Measurements from ENCODE around the gene MEIS2. TPM values are rescaled to one million over a fixed set of nuclear protein-coding genes. Genes with fewer than 3 reads are reported as not detected.

MEIS2 gene
- polyA plus RNA-seq, 2 of the 4 experiments (the other 2 are of a cell fraction), result 7.3 to 11.1 TPM

DNA sequence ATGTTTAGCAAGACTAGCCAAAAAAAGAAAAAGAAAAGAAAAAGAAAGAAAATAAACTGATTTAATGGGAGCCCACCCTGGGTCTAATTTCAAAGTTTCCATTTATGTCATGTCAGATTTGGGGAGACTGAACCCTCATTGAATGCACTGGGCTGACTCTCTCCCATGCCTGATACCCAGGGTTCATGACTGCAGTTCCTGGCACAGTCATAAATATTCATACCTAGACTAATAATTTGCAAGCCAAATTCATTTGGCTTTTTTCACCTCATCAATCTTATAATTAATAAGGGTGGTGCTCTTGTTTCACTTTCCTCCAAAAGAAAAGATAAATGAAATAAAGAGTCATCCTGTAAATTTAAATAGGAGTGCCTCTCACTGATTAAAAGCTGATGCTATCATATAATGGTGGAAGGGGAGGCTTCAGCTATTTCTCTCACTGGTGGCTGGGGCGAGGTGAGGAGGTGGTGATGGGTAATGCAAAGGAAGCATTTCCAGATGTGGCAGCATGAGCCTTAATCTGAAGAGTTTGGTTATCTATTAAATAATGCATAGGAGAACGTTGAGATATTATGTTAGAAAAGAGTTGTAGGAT, 224.5 kb downstream of the MEIS2 start:
- no peak for DNase-seq (ENCODE audit: low read depth in 1 of 2, low spot score in 1 of 2)
- FAIRE-seq, result no peak
- ATAC-seq, result no peak
- H3K4me3 ChIP-seq, result no peak overlapping the region
- POLR2A ChIA-PET, result no interaction called here
- 54% methylated on average over 2 of the region's 2 CpGs for WGBS (ENCODE audit: missing lambda C conversion rate)
- no peak overlapping the region for H3K4me2 ChIP-seq
- CTCF ChIA-PET, result no interaction called here
- TF ChIP-seq RCOR1 (IDR thresholded peaks at IDR 0.05; ENCODE audit: low read depth, low read length) (no peak), MAFK (IDR thresholded peaks at IDR 0.05; ENCODE audit: partially characterized antibody) (no peak), CEBPB (IDR thresholded peaks at IDR 0.05) (no peak), REST (IDR thresholded peaks at IDR 0.05) (no peak), MAX (IDR thresholded peaks at IDR 0.05) (no peak), CBX8 (IDR thresholded peaks at IDR 0.05) (no peak), SMC3 (IDR thresholded peaks at IDR 0.05) (no peak), POLR2A (IDR thresholded peaks at IDR 0.05; ENCODE audit: low read length) (no peak)
- no peak overlapping the region for H3K27ac ChIP-seq
- H3K9me3 ChIP-seq, result no peaks in the 10 kb centered on the region
- H3K4me1 ChIP-seq, result no peaks in the 10 kb centered on the region

GRCh38 chr15:36874930-36875329, 225.4 kb downstream of the MEIS2 start:
- Histone ChIP-seq H3K4me1 (no peaks in the 10 kb centered on the region), H3K4me2 (no peak overlapping the region), H3K9me3 (no peaks in the 10 kb centered on the region), H3K27ac (no peak overlapping the region), H3K4me3 (no peak overlapping the region)
- POLR2A ChIA-PET, result no interaction called here
- no peak for DNase-seq (ENCODE audit: low read depth in 1 of 2, low spot score in 1 of 2)
- CTCF ChIA-PET, result interaction anchor here (1.5 to 1.8 kb wide), 2 partner anchors 8 to 9 kb away, joined by 4 to 5 read pairs; no protein-coding TSS in a partner anchor
- ATAC-seq, result no peak
- TF ChIP-seq ZFP36 (IDR thresholded peaks at IDR 0.05; ENCODE audit: borderline replicate concordance, partially characterized antibody) (no peak), EP300 (IDR thresholded peaks at IDR 0.05) (no peak), HDAC2 (IDR thresholded peaks at IDR 0.05) (no peak)
- no peak for FAIRE-seq
- WGBS (ENCODE audit: missing lambda C conversion rate), result 63% methylated on average over 5 of the region's 5 CpGs

GRCh38 chr15:36867436-36867835, 232.9 kb downstream of the MEIS2 start:
- no peak for ATAC-seq
- 78% methylated on average over 4 of the region's 4 CpGs for WGBS (ENCODE audit: missing lambda C conversion rate)
- Histone ChIP-seq H3K4me3 (no peak overlapping the region), H3K4me1 (no peaks in the 10 kb centered on the region), H3K9me3 (no peaks in the 10 kb centered on the region), H3K27ac (no peak overlapping the region), H3K4me2 (no peak overlapping the region)
- ChIA-PET CTCF (no interaction called here), POLR2A (no interaction called here)
- DNase-seq (ENCODE audit: low read depth in 1 of 2, low spot score in 1 of 2), result no peak
- no peak for FAIRE-seq
- TF ChIP-seq NR3C1 (IDR thresholded peaks at IDR 0.05) (no peak), RCOR1 (IDR thresholded peaks at IDR 0.05; ENCODE audit: low read depth, low read length) (no peak), TP53 (CRISPR knock-in tag; IDR thresholded peaks at IDR 0.05) (no peak), PHF8 (IDR thresholded peaks at IDR 0.05; ENCODE audit: borderline replicate concordance, low read depth) (no peak), MAX (IDR thresholded peaks at IDR 0.05) (no peak), ZFP36 (IDR thresholded peaks at IDR 0.05; ENCODE audit: borderline replicate concordance, partially characterized antibody) (no peak), HOXA7 (CRISPR knock-in tag; IDR thresholded peaks at IDR 0.05) (no peak), BHLHE40 (IDR thresholded peaks at IDR 0.05; ENCODE audit: low read depth, low read length) (no peak), ESRRA (IDR thresholded peaks at IDR 0.05; ENCODE audit: borderline replicate concordance, low read length) (no peak), HDAC2 (IDR thresholded peaks at IDR 0.05) (no peak), FOSL2 (IDR thresholded peaks at IDR 0.05) (no peak), FOSL2 (CRISPR knock-in tag; IDR thresholded peaks at IDR 0.05) (no peak)
- TF ChIP-seq, protein P1, sequence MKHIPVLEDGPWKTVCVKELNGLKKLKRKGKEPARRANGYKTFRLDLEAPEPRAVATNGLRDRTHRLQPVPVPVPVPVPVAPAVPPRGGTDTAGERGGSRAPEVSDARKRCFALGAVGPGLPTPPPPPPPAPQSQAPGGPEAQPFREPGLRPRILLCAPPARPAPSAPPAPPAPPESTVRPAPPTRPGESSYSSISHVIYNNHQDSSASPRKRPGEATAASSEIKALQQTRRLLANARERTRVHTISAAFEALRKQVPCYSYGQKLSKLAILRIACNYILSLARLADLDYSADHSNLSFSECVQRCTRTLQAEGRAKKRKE (CRISPR knock-in tag; IDR thresholded peaks at IDR 0.05; ENCODE audit: low read depth), result no peak
